Cardiac muscle cell (in vitro differentiated cells and primary cell): ENCODE results near the gene ZCCHC8. TPM values are rescaled to one million over a fixed set of nuclear protein-coding genes. Genes with fewer than 3 reads are reported as not detected.

Experiments used
- DNase-seq, 2 donors: peaks; one replicate each; pipeline versions ENCODE4 v3.0.0 to v3.0.0-alpha.2; 2010 to 2017; ENCODE audit warnings: low read depth in 1 of 2, low spot score in 1 of 2
- H3K27ac ChIP-seq: fragments of 200-600 bp; sonication (generic); 2 replicates; pipeline ENCODE4 v1.5.1; 2016
- H3K27me3 ChIP-seq: fragments of 200-600 bp; sonication (generic); 2 replicates; pipeline ENCODE4 v1.6.0; 2016; ENCODE audit warnings: control low read depth
- H3K36me3 ChIP-seq: fragments of 200-600 bp; sonication (generic); 2 replicates; pipeline ENCODE4 v1.5.1; 2016; ENCODE audit warnings: control low read depth
- H3K4me1 ChIP-seq: fragments of 200-600 bp; sonication (generic); 2 replicates; pipeline ENCODE4 v1.8.1; 2017; ENCODE audit warnings: low read depth, mild to moderate bottlenecking, mixed run types
- H3K4me3 ChIP-seq: fragments of 200-600 bp; sonication (generic); 2 replicates; pipeline ENCODE4 v1.5.1; 2016; ENCODE audit warnings: mild to moderate bottlenecking
- H3K9me3 ChIP-seq: fragments of 200-600 bp; sonication (generic); 2 replicates; pipeline ENCODE4 v1.5.1; 2017; ENCODE audit warnings: low read depth, mild to moderate bottlenecking, control low read depth
- CTCF ChIP-seq: IDR thresholded peaks from 2 replicates; pipeline ENCODE4 v1.5.1; 2012; ENCODE audit warnings: low read depth, mild to moderate bottlenecking, low read length
- polyA plus RNA-seq: library from polyadenylated mRNA; unstranded; fragments of >200 nt; fragmentation: Nextera tagmentation; extraction: Ambion mirVana; gene quantifications from 2 replicates; pipeline ENCODE4 v1.2.1, GENCODE V29; 2016
- total RNA-seq: library from RNA; depleted of rRNA; stranded (reverse); fragments of >200 nt; gene quantifications from 2 replicates; pipeline ENCODE4 v1.2.3, GENCODE V29; 2016

The ZCCHC8 gene
- 16.8 and 21.8 TPM in 2 replicates for total RNA-seq
- 17.9 and 19.2 TPM in 2 replicates for polyA plus RNA-seq

- Histone ChIP-seq H3K27me3 (no peaks in the 10 kb centered on the region), H3K27ac (peak within 1 kb of the TSS; percentile 98), H3K4me1 (peaks cover 10% of the 10 kb centered on the region), H3K9me3 (no peaks in the 10 kb centered on the region), H3K36me3 (peaks cover 38% of the 10 kb centered on the region), H3K4me3 (peak within 1 kb of the TSS; percentile 67)
- no peak for TF ChIP-seq CTCF
- DNase-seq = peak; percentile 99
Measured at GRCh38 chr12:122500685-122501488, at the start of gene ZCCHC8. ZCCHC8 (minus strand) TSS chr12:122500932; CDS start chr12:122500840, 92 bp downstream.

- Histone ChIP-seq H3K4me1 (no peaks in the 10 kb centered on the region), H3K4me3 (no peak overlapping the region), H3K36me3 (peaks cover 32% of the 10 kb centered on the region), H3K27me3 (no peaks in the 10 kb centered on the region), H3K27ac (no peak overlapping the region), H3K9me3 (no peaks in the 10 kb centered on the region)
- DNase-seq = no peak
- TF ChIP-seq CTCF = no peak
Measured at GRCh38 chr12:122547330-122547729, 46.6 kb upstream of the ZCCHC8 start.

GRCh38 chr12:122545855-122546254 is 45.1 kb upstream of the ZCCHC8 start:
- peaks cover 30% of the 10 kb centered on the region for H3K36me3 ChIP-seq
- DNase-seq = no peak
- H3K4me3 ChIP-seq = no peak overlapping the region
- H3K27ac ChIP-seq = no peak overlapping the region
- TF ChIP-seq CTCF = no peak
- no peaks in the 10 kb centered on the region for H3K4me1 ChIP-seq
- no peaks in the 10 kb centered on the region for H3K9me3 ChIP-seq
- H3K27me3 ChIP-seq = no peaks in the 10 kb centered on the region

- no peak for TF ChIP-seq CTCF
- DNase-seq = no peak
- no peak overlapping the region for H3K4me3 ChIP-seq
- peaks cover 20% of the 10 kb centered on the region for H3K36me3 ChIP-seq
- H3K4me1 ChIP-seq = no peaks in the 10 kb centered on the region
- H3K27ac ChIP-seq = no peak overlapping the region
- H3K9me3 ChIP-seq = no peaks in the 10 kb centered on the region
- H3K27me3 ChIP-seq = no peaks in the 10 kb centered on the region
Measured at GRCh38 chr12:122544537-122544936, 43.8 kb upstream of the ZCCHC8 start.

- H3K4me3 ChIP-seq = no peak overlapping the region
- H3K36me3 ChIP-seq = peaks cover 8% of the 10 kb centered on the region
- no peaks in the 10 kb centered on the region for H3K4me1 ChIP-seq
- no peaks in the 10 kb centered on the region for H3K9me3 ChIP-seq
- DNase-seq = no peak
- H3K27ac ChIP-seq = no peak overlapping the region
- TF ChIP-seq CTCF = no peak
- H3K27me3 ChIP-seq = no peaks in the 10 kb centered on the region
Measured at GRCh38 chr12:122538496-122538895, 37.8 kb upstream of the ZCCHC8 start.
